Measurements from ENCODE around the gene SIM1. TPM values are rescaled to one million over a fixed set of nuclear protein-coding genes. Genes with fewer than 3 reads are reported as not detected.
A peak's percentile ranks its signal among the peaks of the same experiment; 100 is the strongest.

SIM1 gene
- 10 to 100 TPM; 20.4 to 26.5 (median 21.5) TPM for polyA plus RNA-seq (ENCODE audit: insufficient read length in 4 of 4)

- no peak for DNase-seq (ENCODE audit: low read depth in 4 of 4, low spot score in 2 of 4)
Measured at GRCh38 chr6:100464903-100465700, at the start of gene SIM1. SIM1 (minus strand) TSS chr6:100464921; CDS start chr6:100463468, 1,453 bp downstream.

- no peak for DNase-seq (ENCODE audit: low read depth in 4 of 4, low spot score in 2 of 4)
Measured at GRCh38 chr6:100512203-100512862, 47.6 kb upstream of the SIM1 start.

- no peak for DNase-seq (ENCODE audit: low read depth in 4 of 4, low spot score in 2 of 4)
Measured at GRCh38 chr6:100509101-100509500, 44.4 kb upstream of the SIM1 start.

- no peak for DNase-seq (ENCODE audit: low read depth in 4 of 4, low spot score in 2 of 4)
Measured at GRCh38 chr6:100506651-100507050, 41.9 kb upstream of the SIM1 start.

- no peak for DNase-seq (ENCODE audit: low read depth in 4 of 4, low spot score in 2 of 4)
Measured at GRCh38 chr6:100504786-100505737, 40.3 kb upstream of the SIM1 start.

- DNase-seq (ENCODE audit: low read depth in 4 of 4, low spot score in 2 of 4), result no peak
Measured at GRCh38 chr6:100503043-100503705, 38.5 kb upstream of the SIM1 start.

- no peak for DNase-seq (ENCODE audit: low read depth in 4 of 4, low spot score in 2 of 4)
Measured at GRCh38 chr6:100493206-100493888, 28.6 kb upstream of the SIM1 start.

GRCh38 chr6:100491952-100492670 is 27.4 kb upstream of the SIM1 start:
- no peak for DNase-seq (ENCODE audit: low read depth in 4 of 4, low spot score in 2 of 4)

GRCh38 chr6:100490065-100490464 is 25.3 kb upstream of the SIM1 start:
- no peak for DNase-seq (ENCODE audit: low read depth in 4 of 4, low spot score in 2 of 4)

- DNase-seq (ENCODE audit: low read depth in 4 of 4, low spot score in 2 of 4), result no peak
Measured at GRCh38 chr6:100488244-100488643, 23.5 kb upstream of the SIM1 start.

GRCh38 chr6:100487638-100488037 is 22.9 kb upstream of the SIM1 start:
- no peak for DNase-seq (ENCODE audit: low read depth in 4 of 4, low spot score in 2 of 4)

GRCh38 chr6:100485268-100485667 is 20.5 kb upstream of the SIM1 start:
- no peak for DNase-seq (ENCODE audit: low read depth in 4 of 4, low spot score in 2 of 4)

- no peak for DNase-seq (ENCODE audit: low read depth in 4 of 4, low spot score in 2 of 4)
Measured at GRCh38 chr6:100484474-100484873, 19.8 kb upstream of the SIM1 start.

- no peak for DNase-seq (ENCODE audit: low read depth in 4 of 4, low spot score in 2 of 4)
Measured at GRCh38 chr6:100482698-100483097, 18.0 kb upstream of the SIM1 start.

- peak in 2 of 4 donors; percentile 21 to 29 for DNase-seq (ENCODE audit: low read depth in 4 of 4, low spot score in 2 of 4)
Measured at GRCh38 chr6:100479179-100480035, 14.7 kb upstream of the SIM1 start.

- DNase-seq (ENCODE audit: low read depth in 4 of 4, low spot score in 2 of 4), result no peak
Measured at GRCh38 chr6:100475554-100476320, 11.0 kb upstream of the SIM1 start.

- no peak for DNase-seq (ENCODE audit: low read depth in 4 of 4, low spot score in 2 of 4)
Measured at GRCh38 chr6:100473182-100473581, 8.5 kb upstream of the SIM1 start.

Measured in left renal cortex interstitium (tissue), 4 donors.